ENCODE data around the gene EIF3F. TPM values are rescaled to one million over a fixed set of nuclear protein-coding genes. Genes with fewer than 3 reads are reported as not detected.

The EIF3F gene
- total RNA-seq, 1 donor from 2014 or later = 324 TPM

- Mint-ChIP-seq H3K4me1 (ENCODE audit: unreplicated experiment) (peaks cover 14% of the 10 kb centered on the region), H3K36me3 (peaks cover 5% of the 10 kb centered on the region), H3K27ac (no peak overlapping the region), H3K9me3 (no peaks in the 10 kb centered on the region), H3K4me3 (no peak overlapping the region), H3K27me3 (peaks cover 42% of the 10 kb centered on the region)
- no peak for TF ChIP-seq CTCF (conservative IDR thresholded peaks at IDR 0.05)
- DNase-seq (ENCODE audit: extremely low spot score, unreplicated experiment) = no peak
Measured at GRCh38 chr11:8022876-8023275, 35.7 kb downstream of the EIF3F start.

- no peak for TF ChIP-seq CTCF (conservative IDR thresholded peaks at IDR 0.05)
- no peak for DNase-seq (ENCODE audit: extremely low spot score, unreplicated experiment)
- H3K27ac Mint-ChIP-seq = no peak overlapping the region
- peaks cover 7% of the 10 kb centered on the region for H3K4me1 Mint-ChIP-seq (ENCODE audit: unreplicated experiment)
- no peak overlapping the region for H3K4me3 Mint-ChIP-seq
- H3K36me3 Mint-ChIP-seq = peaks cover 5% of the 10 kb centered on the region
- H3K27me3 Mint-ChIP-seq = peaks cover 37% of the 10 kb centered on the region
- H3K9me3 Mint-ChIP-seq = no peaks in the 10 kb centered on the region
Measured at GRCh38 chr11:8023831-8024555, 36.9 kb downstream of the EIF3F start.

- Mint-ChIP-seq H3K9me3 (no peaks in the 10 kb centered on the region), H3K27ac (no peak overlapping the region), H3K27me3 (peaks cover 41% of the 10 kb centered on the region), H3K4me1 (ENCODE audit: unreplicated experiment) (peaks cover 10% of the 10 kb centered on the region), H3K36me3 (peaks cover 5% of the 10 kb centered on the region), H3K4me3 (no peak overlapping the region)
- no peak for TF ChIP-seq CTCF (conservative IDR thresholded peaks at IDR 0.05)
- no peak for DNase-seq (ENCODE audit: extremely low spot score, unreplicated experiment)
Measured at GRCh38 chr11:8025123-8025522, 38.0 kb downstream of the EIF3F start.

- Mint-ChIP-seq H3K4me1 (ENCODE audit: unreplicated experiment) (peaks cover 5% of the 10 kb centered on the region), H3K27ac (no peak overlapping the region), H3K9me3 (no peaks in the 10 kb centered on the region), H3K36me3 (no peaks in the 10 kb centered on the region), H3K4me3 (no peak overlapping the region), H3K27me3 (peaks cover 37% of the 10 kb centered on the region)
- no peak for DNase-seq (ENCODE audit: extremely low spot score, unreplicated experiment)
- no peak for TF ChIP-seq CTCF (conservative IDR thresholded peaks at IDR 0.05)
Measured at GRCh38 chr11:8025816-8026215, 38.7 kb downstream of the EIF3F start.

- no peak for DNase-seq (ENCODE audit: extremely low spot score, unreplicated experiment)
Measured at GRCh38 chr11:8026982-8027381, 39.8 kb downstream of the EIF3F start.

More at GRCh38 chr11:8026982-8027381, 39.8 kb downstream of the EIF3F start:
- Mint-ChIP-seq H3K9me3 (no peaks in the 10 kb centered on the region), H3K36me3 (no peaks in the 10 kb centered on the region), H3K27ac (no peak overlapping the region), H3K4me1 (ENCODE audit: unreplicated experiment) (peaks cover 5% of the 10 kb centered on the region), H3K4me3 (no peak overlapping the region), H3K27me3 (peaks cover 31% of the 10 kb centered on the region)
- no peak for TF ChIP-seq CTCF (conservative IDR thresholded peaks at IDR 0.05)
